HG03175 (cell line): ENCODE measurements around the gene TBX1.
"Not testable (repeated sequence)": the region's sequence is repeated elsewhere in the genome, so short reads cannot be mapped to it uniquely, and the experiment has no call there.

Source experiments
- ATAC-seq: cut with Tn5 transposase; IDR thresholded peaks from one replicate; pipeline ENCODE4 v1.9.1; 2021; ENCODE audit warnings: mild to moderate bottlenecking, moderate library complexity; ENCODE audit not compliant: unreplicated experiment

TBX1 gene

DNA sequence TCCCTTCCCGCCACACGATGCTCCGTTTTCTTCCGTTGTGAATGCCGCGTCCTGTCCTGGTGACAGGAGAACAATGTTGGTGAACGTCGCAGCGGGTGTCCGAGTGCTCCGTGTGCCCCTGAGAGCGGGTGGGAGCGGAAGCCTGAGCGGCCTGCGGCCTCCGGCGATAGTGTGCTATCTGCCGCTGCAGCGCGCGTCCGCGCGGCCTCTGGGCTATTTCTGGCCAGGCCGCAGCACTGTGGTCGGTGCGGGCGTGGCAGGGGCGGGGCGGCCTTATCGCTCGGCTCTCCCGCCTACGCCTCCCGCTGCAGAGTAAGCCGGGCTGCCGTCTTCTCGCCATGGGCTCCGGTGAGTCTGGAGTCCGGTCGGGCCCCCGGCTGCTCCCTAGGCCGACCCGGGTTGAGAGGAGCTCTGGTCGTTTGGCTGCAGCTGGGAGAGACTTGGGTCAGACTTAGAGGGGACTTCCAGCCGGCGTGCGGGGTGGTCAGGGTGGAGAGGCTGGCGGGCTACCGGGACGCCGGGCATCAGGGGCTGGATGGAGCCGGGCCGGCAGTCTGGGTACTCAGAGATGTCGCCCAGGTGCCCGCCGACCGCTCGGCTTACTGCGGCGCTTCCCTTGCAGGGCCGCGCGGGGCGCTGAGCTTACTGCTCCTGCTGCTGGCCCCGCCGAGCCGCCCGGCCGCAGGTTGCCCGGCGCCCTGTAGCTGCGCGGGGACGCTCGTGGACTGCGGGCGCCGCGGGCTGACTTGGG is 37.2 kb upstream of the TBX1 start, which contains the start of gene GP1BB:
Gene GP1BB (plus strand): TSS at position 308 of the 751 bp plus-strand sequence. CDS start 31 bp downstream, at position 339.
- no peak for ATAC-seq

DNA sequence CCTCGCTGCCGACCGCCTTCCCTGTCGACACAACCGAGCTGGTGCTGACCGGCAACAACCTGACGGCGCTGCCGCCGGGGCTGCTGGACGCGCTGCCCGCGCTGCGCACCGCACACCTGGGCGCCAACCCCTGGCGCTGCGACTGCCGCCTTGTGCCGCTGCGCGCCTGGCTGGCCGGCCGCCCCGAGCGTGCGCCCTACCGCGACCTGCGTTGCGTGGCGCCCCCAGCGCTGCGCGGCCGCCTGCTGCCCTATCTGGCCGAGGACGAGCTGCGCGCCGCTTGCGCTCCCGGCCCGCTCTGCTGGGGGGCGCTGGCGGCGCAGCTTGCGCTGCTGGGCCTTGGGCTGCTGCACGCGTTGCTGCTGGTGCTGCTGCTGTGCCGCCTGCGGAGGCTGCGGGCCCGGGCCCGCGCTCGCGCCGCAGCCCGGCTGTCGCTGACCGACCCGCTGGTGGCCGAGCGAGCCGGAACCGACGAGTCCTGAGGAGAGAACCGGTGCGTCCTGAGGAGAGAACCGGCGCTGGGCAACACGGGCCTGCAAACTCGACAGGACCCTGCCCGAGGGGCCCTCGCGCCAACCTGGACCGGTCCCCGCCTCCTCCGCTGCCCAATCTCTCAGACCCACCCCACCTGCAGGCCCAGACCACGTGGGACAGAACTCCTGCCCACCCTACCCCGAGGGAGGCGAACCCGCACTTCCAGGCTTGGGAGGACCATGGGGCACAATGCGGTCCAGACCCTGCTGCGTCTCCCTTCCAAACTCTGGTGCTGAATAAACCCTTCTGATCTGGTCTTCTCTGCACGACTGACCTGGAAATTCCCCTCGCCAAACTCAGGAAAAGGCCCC is 36.4 kb upstream of the TBX1 start:
- ATAC-seq = no peak

DNA sequence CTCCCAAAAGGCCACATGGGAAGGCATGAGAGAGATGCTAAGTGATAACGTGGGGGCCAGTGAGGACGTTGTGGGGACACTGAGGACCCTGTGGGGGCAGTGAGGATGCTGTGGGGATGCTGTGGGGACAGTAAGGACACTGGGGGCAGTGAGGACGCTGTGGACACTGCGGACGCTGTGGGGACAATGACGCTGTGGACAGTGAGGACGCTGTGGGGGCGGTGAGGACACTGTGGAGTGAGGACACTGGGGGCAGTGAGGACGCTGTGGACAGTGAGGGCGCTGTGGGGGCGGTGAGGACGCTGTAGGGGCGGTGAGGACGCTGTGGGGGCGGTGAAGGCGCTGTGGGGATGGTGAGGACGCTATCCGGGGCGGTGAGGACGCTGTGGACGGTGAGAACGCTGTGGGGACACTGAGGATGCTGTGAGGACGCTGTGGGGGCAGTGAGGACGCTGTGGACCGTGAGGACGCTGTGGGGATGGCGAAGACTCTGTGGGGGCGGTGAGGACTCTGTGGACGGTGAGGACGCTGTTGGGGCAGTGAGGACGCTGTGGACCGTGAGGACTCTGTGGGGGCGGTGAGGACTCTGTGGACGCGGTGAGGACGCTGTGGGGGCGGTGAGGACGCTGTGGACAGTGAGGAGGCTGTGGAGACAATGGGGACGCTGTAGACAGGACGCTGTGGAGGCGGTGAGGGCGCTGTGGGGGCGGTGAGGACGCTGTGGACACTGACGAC is 35.5 kb upstream of the TBX1 start:
- ATAC-seq = no peak

DNA sequence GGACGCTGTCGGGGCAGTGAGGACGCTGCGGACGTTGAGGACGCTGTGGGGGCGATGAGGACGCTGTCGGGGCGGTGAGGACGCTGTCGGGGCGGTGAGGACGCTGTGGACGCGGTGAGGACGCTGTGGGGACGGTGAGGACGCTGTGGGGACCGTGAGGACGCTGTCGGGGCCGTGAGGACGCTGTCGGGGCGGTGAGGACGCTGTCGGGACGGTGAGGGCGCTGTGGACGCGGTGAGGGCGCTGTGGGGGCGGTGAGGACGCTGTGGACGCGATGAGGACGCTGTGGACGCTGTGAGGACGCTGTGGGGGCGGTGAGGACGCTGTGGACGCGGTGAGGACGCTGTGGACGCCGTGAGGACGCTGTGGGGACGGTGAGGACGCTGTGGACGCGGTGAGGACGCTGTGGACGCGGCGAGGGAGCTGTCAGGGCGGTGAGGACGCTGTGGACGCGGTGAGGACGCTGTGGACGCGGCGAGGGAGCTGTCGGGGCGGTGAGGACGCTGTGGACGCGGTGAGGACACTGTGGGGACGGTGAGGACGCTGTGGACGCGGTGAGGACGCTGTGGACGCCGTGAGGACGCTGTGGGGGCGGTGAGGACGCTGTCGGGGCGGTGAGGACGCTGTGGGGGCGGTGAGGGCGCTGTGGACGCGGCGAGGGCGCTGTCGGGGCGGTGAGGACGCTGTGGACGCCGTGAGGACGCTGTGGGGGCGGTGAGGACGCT is 34.4 kb upstream of the TBX1 start:
- ATAC-seq = not testable (repeated sequence)

DNA sequence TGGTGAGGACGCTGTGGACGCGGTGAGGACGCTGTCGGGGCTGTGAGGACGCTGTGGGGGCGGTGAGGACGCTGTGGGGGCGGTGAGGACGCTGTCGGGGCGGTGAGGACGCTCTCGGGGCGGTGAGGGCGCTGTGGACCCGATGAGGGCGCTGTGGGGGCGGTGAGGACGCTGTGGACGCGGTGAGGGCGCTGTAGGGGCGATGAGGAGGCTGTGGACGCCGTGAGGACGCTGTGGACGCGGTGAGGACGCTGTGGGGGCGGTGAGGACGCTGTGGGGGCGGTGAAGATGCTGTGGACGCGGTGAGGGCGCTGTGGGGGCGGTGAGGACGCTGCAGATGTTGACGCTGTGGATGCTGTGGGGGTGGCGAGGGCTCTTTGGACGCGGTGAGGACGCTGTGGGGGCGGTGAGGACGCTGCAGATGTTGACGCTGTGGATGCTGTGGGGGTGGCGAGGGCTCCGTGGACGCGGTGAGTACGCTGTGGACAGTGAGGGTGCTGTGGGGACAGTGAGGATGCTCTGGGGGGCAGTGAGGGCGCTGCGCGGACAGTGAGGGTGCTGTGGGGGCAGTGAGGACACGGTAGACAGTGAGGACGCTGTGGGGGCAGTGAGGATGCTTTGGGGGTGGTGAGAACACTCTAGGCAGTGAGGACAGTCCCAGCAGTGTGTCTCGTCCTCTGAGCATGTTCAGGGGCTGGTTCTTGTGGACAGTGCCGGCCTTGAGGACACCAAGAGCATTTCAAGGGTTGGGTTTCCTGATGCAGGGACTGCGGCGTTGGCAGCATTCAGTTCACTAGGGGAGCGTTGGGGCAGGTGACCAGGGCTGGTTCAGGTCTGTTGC is 33.0 kb upstream of the TBX1 start:
- ATAC-seq = no peak

DNA sequence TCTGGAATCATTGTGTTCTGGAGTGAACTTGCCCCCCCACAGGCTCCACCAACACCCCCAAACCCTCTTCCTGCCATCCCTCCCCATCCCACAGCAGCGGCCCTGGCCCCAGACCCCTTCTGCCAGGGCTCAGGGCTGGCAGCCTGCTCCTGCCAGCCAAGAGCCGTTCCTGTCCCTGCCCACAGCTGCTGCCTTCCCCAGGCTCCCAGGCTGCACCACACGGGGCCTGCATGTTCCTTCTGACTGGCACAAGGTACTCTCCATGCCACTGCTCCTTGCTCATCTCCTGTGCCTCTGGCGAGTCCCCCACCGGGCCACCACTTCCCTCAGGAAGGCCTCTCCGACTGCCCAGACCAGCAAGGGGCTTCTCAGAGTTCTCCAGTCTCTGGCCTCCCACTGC is 32.3 kb upstream of the TBX1 start:
- no peak for ATAC-seq

DNA sequence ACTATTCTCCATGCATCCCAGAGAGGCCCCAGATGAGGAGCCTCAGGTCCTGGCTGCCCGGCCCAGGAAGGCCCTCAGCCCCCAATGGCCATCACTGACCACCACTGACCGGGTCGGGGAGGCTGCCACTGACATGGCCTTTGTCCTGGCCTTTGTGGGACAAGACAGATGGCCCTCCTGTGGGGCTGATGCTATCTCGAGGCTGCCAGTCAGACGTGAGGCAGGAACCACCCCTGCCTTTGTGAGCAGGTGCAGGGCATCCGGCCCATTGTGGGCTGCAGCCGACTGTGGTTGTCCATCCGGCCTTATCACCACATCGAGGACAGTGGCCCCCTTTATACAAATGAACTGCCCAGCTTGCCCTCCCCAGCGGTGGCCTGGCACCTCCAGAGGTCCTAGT is 31.7 kb upstream of the TBX1 start:
- no peak for ATAC-seq

DNA sequence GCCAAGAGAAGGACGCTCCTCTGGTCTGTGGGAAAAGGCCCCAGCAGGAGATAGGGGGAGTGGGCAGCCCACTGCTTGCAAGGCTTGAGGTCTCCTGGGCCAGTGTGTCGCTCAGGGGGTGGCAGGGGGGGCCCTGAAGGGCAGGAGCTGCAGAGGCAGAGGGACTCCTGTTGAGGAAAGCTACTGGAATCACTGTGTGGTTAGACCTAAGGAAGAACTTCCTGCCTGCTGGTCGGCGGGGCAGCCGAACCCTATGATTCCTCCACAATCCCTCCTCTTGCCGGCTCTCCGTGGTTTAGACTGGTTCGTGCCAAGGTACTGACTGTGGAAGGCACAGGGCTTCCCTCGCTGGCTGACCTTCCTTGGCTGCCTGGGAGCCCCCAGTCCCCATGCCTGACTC is 31.1 kb upstream of the TBX1 start:
- no peak for ATAC-seq

DNA sequence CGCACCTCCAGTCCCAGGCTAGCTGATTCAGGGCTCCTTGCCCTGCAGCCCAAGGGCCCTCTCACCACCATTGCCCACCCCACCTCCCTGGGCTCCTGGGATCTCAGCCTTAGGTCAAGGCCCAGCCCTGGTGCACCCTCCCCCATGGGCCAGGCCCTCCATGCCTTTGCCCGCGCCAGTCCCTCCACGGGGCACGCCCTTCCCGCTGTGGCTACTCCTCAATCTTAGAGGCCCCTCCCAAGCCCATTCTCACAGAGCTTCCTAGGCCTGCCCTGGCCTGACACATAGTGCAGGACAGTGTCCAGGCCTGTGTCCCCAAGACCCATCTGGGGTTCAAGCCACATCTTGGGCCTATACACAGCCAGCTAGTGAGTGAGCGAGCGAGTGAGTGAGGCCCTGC is 30.4 kb upstream of the TBX1 start:
- ATAC-seq = no peak

DNA sequence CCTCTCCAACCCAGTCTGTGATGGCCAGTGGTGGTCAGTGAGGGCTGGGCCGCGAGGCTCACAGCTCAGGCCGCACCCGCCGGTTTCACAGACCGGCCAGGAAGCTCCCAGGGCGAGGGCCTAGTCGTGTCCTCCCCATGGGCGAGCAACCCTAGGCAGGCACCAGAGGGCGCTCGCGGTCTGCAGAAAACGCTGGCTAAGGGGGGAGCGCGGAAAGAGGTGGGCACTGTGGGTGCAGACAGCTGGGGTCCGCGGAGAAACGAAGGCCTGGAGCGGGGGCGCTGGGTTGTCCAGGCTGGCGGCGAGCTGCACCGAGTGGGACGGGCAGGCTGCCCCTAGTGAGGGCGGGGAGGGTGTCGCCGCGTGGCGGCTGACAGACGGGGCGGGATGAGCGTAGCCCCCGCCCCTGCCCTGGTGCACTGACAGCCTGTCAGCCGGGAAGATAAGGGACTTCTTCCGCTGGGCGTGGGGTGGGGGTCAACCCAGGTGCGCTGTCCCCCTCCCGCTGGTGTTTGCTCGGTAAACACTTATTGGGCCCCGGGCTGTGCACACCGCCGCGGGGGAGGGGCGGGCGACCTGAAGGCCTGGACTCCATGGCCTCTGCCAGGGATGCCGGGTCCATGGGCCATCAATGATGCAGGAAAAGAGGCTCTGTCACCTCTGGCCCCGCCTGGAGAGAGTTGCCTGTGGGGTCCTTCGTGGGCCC is 29.8 kb upstream of the TBX1 start:
- peak; percentile 42 for ATAC-seq

DNA sequence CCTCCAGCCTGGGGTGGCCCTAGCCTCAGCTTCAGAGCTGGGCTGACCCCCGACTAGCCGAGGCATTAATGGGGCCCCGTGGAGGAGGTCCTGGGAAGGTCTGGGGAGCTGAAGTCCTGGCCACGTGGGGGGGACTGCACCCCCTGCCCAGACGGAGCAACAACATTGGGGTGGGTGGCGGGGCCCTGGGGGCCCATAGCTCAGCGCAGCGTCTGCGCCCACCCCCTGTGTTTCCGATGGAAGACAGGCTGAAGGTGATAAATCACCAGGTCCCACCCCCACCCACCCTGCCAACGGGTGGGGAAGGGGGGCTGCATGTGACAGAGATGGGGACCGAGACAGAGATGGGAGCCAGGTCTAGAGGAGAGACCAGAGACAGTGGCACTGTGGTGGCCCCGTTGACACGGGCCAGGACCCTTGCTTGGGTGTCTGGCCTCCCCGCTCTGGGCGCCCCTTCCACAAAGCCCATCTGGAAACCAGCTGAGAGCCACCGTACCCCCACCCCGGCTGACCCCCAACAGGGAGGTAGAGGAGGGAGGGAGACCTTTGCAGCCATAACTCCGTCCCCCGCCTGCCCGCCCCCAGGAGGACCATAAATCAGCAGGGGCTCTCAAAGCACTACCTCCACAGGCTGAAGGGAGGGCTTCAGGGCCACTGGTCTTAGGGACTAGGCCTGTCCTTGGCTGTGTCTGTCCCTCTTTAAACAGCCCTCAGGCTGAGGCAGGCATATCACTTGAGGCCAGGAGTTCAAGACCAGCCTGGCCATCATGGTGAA is 29.0 kb upstream of the TBX1 start:
- no peak for ATAC-seq

DNA sequence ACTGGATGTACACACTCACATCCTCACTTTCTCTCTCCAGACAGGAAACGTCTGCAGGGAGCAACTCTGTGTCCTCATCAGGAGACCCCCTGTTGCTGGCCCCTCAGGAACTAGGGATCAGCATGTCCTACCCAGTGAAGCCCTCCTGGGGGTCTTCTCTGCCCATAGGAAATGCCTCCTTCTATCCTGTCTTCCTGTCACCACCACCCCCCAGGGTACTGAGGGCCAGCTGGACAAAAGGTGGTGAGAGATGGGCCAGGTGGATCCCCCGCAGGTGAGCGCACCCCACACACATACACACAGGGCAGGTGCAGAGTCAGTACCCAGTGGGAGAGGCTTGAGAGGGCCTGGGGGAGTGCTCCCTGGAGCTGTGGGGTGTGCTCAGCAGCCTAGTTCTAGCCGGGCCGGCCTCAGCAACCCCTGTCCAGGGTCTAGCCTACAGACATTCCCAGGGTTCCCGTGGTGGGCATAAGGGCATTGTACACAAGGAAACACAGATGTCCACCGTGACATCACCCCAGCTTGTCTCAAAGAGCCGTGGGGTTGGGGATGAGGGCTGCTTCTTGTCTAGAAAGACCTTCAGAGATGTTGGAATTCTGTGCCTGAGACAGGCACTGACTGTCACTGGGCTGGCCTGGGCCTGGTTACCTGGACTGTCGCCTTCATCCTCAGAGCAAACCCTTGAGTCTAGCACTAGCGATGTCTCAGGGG is 28.0 kb upstream of the TBX1 start:
- no peak for ATAC-seq

DNA sequence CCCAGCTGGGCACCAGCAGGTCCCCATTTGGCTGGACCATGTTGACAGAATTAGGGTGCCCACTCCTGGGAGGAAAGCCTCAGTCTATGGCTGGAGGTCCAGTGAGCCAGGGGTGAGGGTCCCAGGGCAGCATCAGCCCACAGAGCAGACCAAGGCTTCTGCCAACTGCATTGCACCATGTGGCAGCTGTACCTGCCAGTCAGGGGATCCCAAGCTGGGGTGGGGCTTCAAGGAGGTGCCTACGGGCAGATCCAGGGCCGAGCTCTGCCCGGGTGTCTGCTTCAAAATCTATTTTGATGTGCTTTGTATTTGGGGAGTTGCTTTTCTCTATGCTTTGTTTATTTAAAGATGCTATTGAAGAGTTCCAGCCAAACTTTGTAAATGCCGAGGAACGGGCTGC is 26.8 kb upstream of the TBX1 start:
- no peak for ATAC-seq

DNA sequence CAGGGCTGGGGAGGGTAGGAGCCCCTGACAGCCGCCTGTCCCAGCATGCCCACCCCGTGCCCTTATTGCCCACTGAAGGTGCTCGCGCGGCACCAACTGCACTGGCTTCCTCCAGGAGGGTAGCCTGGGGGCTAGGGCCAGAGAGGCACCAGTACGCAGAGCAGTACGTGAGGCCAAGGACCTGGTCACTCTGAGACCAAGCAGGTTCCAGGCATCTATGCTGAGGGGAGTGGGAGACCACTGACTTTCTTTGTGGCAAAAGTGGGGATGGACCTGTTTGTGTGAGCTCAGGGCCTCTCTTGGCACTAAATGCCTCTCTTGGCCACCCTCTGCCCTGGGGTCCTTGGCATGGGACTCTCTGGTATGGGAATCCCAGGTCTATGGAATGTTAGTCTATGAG is 26.4 kb upstream of the TBX1 start:
- no peak for ATAC-seq

DNA sequence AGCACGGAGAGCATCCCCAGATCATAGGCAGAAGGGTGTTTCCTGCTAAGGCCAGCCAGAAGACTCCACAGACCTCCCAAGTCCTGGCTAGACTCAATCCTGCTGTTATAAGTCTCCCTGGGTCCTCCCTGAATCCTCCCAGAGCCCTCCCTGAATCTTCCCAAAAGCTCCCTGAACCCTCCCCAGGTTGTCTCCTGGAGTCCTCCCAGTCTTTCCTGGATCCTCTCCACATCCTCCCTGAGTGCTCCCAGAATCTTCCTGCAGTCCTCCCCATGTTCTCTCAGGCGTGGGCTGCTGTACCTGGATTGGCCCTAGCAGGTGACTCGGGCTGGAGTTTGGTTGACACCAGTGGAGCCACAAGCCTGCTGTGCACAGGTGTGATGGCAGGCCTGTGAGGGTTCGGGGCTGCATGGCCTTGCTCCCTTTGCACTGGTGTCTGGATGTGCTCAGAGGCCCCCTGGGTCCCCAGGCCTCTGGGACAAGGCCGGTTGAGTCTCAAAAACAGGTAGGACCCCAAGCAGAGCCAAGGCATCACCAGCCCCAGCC is 25.7 kb upstream of the TBX1 start:
- ATAC-seq = no peak

DNA sequence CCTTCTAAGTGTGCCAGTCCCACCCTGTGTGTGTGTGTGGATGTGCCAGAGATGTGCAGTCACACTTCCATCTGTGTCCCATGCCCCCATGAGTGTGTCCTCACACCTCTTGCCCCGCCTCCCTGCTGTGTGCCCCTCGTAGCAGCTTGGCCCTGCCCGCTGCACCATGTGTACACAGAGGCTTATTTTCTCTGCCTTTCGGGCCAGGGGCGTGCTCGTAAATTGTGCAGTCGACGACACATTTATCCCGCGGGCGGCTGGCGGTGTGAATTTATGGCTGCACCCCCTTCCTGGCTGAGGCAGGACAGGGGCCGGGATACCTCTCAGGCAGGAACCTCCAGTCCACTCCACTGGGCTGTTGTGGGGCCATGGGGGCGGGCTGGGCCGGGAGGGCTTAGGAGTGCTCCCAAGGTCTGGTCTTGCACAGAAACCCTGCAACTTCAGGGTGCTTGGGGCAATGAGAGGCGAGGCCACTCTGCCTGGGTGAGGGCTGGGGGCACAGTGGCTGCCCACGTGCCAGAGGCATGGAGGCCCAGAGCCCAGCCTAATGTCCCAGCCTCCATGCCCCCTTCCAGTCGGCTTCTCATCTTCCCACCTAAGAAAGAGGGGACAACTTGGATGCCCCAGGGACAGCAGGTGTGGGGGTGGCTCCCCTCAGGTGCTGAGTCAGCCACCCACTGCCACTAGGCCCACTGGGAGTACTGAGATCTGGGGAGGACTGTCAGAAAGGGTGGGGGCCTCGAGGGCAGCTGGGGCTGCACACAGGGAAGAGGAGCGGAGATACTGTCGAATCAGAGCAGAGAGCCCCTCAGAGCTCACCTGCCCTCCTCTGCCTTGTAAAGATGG is 24.7 kb upstream of the TBX1 start:
- ATAC-seq = no peak
